PC-9 (cell line): ENCODE measurements around the gene EPHA2.

Experiments
- EZH2 ChIP-seq: fragments of 200-600 bp; sonication (generic); IDR thresholded peaks from 2 replicates; pipeline ENCODE4 v1.8.0; 2017; ENCODE audit warnings: antibody characterized with exemption, low read depth
- TF ChIP-seq, protein P1 (sequence below): fragments of 200-600 bp; sonication (generic); conservative IDR thresholded peaks from 2 replicates; pipeline ENCODE4 v1.6.1; 2017; ENCODE audit warnings: mixed run types, antibody characterized with exemption, mild to moderate bottlenecking, moderate library complexity

- TF ChIP-seq EZH2: no peak
- TF ChIP-seq, protein P1, sequence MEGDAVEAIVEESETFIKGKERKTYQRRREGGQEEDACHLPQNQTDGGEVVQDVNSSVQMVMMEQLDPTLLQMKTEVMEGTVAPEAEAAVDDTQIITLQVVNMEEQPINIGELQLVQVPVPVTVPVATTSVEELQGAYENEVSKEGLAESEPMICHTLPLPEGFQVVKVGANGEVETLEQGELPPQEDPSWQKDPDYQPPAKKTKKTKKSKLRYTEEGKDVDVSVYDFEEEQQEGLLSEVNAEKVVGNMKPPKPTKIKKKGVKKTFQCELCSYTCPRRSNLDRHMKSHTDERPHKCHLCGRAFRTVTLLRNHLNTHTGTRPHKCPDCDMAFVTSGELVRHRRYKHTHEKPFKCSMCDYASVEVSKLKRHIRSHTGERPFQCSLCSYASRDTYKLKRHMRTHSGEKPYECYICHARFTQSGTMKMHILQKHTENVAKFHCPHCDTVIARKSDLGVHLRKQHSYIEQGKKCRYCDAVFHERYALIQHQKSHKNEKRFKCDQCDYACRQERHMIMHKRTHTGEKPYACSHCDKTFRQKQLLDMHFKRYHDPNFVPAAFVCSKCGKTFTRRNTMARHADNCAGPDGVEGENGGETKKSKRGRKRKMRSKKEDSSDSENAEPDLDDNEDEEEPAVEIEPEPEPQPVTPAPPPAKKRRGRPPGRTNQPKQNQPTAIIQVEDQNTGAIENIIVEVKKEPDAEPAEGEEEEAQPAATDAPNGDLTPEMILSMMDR: no peak
These were observed 35.9 kb downstream of the EPHA2 start for GRCh38 chr1:16119926-16120325.
